Measurements from ENCODE around the gene RBM18. TPM values are rescaled to one million over a fixed set of nuclear protein-coding genes. Genes with fewer than 3 reads are reported as not detected.

RBM18 gene
- total RNA-seq, 1 donor from 2014 or later: 21.7 TPM

DNA sequence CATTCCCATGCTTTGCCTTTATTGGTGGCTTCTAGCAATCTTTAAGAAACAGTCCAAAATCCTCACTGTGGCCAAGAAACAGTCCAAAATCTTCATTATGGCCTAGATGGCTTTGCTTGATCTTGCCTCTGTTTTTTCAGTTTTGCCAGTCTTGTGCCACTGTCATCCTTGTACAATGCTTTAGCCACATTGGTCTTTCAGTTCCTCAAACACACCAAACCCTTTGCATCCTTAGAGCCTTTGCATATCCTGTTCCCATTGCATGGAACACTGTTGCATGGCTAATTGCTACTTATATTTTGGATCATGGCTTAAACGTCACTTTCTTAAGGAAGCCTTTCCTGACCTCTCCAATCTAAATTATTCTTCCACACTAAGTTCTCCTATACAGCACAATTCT is 22.1 kb upstream of the RBM18 start:
- no peak overlapping the region for H3K27ac ChIP-seq
- intact Hi-C loops (cut with DNase I): no loop called here
- peaks cover 11% of the 10 kb centered on the region for H3K4me1 ChIP-seq
- DNase-seq (no peak), ATAC-seq (no peak)
- no peaks in the 10 kb centered on the region for H3K27me3 ChIP-seq (ENCODE audit: low read depth)
- no peak overlapping the region for H3K4me3 ChIP-seq
- H3K9me3 ChIP-seq: no peaks in the 10 kb centered on the region
- TF ChIP-seq, protein P1, sequence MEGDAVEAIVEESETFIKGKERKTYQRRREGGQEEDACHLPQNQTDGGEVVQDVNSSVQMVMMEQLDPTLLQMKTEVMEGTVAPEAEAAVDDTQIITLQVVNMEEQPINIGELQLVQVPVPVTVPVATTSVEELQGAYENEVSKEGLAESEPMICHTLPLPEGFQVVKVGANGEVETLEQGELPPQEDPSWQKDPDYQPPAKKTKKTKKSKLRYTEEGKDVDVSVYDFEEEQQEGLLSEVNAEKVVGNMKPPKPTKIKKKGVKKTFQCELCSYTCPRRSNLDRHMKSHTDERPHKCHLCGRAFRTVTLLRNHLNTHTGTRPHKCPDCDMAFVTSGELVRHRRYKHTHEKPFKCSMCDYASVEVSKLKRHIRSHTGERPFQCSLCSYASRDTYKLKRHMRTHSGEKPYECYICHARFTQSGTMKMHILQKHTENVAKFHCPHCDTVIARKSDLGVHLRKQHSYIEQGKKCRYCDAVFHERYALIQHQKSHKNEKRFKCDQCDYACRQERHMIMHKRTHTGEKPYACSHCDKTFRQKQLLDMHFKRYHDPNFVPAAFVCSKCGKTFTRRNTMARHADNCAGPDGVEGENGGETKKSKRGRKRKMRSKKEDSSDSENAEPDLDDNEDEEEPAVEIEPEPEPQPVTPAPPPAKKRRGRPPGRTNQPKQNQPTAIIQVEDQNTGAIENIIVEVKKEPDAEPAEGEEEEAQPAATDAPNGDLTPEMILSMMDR (IDR thresholded peaks at IDR 0.05): no peak
- peaks cover 70% of the 10 kb centered on the region for H3K36me3 ChIP-seq

DNA sequence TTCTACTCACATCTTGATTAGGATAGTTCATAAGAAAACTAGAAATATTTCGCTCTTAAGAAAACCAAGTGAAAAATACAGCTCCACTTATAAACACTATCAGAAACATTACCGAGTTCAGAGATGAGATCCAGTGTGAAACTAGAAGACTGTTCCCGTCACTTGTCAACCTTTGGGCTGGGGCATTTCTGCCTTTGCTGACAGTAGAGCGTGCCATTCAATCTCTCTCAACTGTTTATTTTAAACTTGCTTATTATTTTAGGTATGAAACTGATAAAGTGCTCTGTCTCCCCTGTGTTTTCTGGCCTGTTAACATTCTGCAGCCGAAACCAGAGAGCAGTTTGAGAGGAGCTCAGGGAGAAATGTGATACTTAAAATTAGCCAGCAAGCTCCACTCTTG is 16.7 kb upstream of the RBM18 start:
- DNase-seq: no peak
- no peak for ATAC-seq
- Histone ChIP-seq H3K27me3 (ENCODE audit: low read depth) (no peaks in the 10 kb centered on the region), H3K36me3 (peaks cover 36% of the 10 kb centered on the region), H3K4me3 (no peak overlapping the region), H3K9me3 (peaks cover 11% of the 10 kb centered on the region), H3K27ac (no peak overlapping the region), H3K4me1 (no peaks in the 10 kb centered on the region)
- intact Hi-C loops (cut with DNase I): no loop called here
- TF ChIP-seq, protein P1 (IDR thresholded peaks at IDR 0.05): no peak

DNA sequence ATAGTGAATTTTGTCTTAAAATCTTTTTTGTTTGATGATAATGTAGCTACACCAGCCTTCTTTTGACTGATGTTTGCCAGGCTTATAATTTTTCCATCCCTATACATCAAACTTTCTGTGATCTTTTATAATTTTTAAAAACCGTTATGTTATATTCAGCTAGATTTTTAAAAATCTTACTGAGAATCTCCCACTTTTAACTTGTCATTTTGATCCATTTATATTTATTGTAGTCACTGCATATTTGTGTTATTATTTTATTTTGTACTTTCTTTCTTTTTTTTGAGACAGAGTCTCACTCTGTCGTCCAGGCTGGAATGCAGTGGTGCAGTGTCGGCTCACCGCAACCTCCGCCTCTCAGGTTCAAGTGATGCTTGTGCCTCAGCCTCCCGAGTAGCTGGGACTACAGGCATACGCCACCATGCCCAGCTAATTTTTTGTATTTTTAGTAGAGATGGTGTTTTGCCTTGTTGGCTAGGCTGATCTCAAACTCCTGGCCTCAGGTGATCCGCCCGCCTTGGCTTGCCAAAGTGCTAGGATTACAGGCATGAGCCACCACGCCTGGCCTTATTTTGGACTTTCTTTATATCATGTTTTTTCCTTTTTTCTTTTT is 12.8 kb upstream of the RBM18 start:
- peaks cover 11% of the 10 kb centered on the region for H3K9me3 ChIP-seq
- ATAC-seq (no peak), DNase-seq (no peak)
- H3K27me3 ChIP-seq (ENCODE audit: low read depth): no peaks in the 10 kb centered on the region
- TF ChIP-seq, protein P1 (IDR thresholded peaks at IDR 0.05): no peak
- peaks cover 28% of the 10 kb centered on the region for H3K36me3 ChIP-seq
- no peak overlapping the region for H3K4me3 ChIP-seq
- H3K4me1 ChIP-seq: no peaks in the 10 kb centered on the region
- no peak overlapping the region for H3K27ac ChIP-seq
- intact Hi-C loops (cut with DNase I): no loop called here

DNA sequence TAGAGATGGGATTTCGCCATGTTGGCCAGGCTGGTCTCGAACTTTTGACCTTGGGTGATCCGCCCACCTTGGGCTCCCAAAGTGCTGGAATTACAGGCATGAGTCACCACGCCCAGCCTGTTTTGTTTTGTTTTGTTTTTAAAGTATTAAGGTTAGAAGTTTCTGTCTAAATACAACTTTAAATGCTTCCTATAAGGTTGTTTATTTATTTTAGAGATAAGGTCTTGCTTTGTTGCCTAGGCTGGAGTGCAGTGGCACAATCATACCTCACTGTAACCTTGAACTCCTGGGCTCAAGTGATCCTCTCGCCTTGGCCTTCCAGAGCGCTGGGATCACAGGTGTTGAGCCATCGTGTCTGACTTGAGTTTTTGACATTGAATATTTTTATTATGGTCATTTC is 11.5 kb upstream of the RBM18 start:
- Histone ChIP-seq H3K27me3 (ENCODE audit: low read depth) (no peaks in the 10 kb centered on the region), H3K4me1 (no peaks in the 10 kb centered on the region), H3K36me3 (peaks cover 33% of the 10 kb centered on the region), H3K27ac (no peak overlapping the region), H3K9me3 (peaks cover 11% of the 10 kb centered on the region), H3K4me3 (no peak overlapping the region)
- TF ChIP-seq, protein P1 (IDR thresholded peaks at IDR 0.05): no peak
- no peak for ATAC-seq
- DNase-seq: no peak
- intact Hi-C loops (cut with DNase I): no loop called here

DNA sequence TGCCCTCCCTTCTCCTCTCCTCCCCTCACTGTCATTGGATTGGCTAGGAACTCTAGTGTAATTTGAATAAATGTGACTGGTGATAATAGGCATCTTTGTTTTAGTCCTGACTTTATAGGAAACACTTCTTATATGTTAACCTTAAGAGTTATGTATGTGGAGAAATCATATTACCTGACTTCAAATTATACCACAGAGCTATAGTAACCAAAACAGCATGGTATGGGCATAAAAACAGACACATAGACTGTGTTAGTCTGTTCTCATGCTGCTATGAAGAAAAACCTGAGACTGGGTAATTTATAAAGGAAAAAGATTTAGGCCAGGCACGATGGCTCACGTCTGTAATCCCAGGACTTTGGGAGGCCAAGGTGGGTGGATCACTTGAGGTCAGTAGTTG is 9.4 kb upstream of the RBM18 start:
- DNase-seq: no peak
- no peak for ATAC-seq
- TF ChIP-seq, protein P1 (IDR thresholded peaks at IDR 0.05): no peak
- peaks cover 11% of the 10 kb centered on the region for H3K9me3 ChIP-seq
- H3K36me3 ChIP-seq: peaks cover 26% of the 10 kb centered on the region
- H3K4me1 ChIP-seq: no peaks in the 10 kb centered on the region
- no peak overlapping the region for H3K4me3 ChIP-seq
- intact Hi-C loops (cut with DNase I): no loop called here
- H3K27me3 ChIP-seq (ENCODE audit: low read depth): no peaks in the 10 kb centered on the region
- no peak overlapping the region for H3K27ac ChIP-seq

All from lower lobe of right lung (tissue), 2 donors.